ENCODE results near the gene ECHDC1.
"Not testable (repeated sequence)": the region's sequence is repeated elsewhere in the genome, so short reads cannot be mapped to it uniquely, and the experiment has no call there.

Gene ECHDC1, protein sequence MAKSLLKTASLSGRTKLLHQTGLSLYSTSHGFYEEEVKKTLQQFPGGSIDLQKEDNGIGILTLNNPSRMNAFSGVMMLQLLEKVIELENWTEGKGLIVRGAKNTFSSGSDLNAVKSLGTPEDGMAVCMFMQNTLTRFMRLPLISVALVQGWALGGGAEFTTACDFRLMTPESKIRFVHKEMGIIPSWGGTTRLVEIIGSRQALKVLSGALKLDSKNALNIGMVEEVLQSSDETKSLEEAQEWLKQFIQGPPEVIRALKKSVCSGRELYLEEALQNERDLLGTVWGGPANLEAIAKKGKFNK

DNA sequence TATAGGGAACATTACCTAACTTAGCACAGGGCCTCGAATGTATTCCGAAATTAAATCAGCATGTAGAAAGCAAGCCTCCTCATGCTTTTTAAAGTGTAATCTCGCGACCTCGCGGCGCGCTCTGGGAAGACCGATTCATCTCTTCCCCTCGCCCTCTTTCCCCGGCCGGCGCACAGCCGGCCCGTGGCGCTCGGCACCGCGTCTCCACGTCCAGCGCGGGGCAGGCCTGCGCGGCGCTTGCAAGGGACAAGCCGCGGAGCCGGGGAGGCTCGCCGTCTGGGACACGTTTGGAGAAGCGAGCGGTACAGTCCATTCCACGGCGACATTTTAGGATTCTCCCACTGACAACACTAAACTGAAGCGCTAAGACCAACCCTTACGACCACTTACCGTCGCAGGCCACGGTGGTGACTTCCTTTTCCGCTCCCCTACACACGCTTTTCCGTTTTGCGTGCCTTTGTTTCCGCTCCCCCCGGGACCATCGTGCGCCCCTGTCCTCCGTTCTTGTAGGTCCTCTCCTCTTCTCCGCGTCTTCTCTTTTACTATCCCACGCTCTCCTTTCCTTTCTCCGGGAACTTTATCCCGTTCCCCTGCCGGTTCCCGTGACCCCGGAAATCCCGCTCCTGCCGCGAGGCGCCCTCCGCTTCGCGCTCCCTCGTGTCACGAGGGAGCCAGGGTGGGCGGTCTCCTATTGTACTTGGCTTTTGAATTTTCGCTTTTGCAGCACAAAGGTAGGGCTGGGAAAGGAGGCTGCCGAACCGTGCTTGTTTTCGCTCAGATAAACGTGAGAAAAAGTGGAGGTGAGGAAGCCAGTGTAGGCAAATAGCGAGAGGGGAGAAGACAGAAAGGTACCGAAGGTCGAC lies at the start of gene ECHDC1:
ECHDC1 (minus strand) TSS at position 664 of the 863 bp plus-strand sequence. CDS start 12,581 bp downstream, outside the sequence.
- peak; percentile 38 to 80 (median 59) for DNase-seq

DNA sequence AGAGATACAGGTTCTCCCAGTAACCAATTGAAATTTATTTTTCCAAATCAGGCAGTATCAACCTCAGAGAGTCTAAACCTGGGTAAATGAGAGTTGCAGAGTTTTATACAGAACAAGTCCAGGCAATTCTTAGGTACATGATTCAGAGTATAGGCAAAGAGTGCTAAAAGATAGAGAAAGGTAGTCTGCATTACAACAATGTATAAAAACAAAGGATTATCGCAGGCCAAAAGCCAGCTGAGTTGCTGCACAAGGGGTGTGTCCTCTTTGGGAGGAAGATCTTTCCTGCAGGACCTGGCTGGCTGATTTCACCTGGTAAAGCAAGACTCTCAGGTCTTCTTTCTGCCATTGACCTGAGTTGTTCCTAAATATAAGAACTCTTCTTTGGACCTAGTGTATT lies 48.9 kb upstream of the ECHDC1 start:
- no peak for DNase-seq

DNA sequence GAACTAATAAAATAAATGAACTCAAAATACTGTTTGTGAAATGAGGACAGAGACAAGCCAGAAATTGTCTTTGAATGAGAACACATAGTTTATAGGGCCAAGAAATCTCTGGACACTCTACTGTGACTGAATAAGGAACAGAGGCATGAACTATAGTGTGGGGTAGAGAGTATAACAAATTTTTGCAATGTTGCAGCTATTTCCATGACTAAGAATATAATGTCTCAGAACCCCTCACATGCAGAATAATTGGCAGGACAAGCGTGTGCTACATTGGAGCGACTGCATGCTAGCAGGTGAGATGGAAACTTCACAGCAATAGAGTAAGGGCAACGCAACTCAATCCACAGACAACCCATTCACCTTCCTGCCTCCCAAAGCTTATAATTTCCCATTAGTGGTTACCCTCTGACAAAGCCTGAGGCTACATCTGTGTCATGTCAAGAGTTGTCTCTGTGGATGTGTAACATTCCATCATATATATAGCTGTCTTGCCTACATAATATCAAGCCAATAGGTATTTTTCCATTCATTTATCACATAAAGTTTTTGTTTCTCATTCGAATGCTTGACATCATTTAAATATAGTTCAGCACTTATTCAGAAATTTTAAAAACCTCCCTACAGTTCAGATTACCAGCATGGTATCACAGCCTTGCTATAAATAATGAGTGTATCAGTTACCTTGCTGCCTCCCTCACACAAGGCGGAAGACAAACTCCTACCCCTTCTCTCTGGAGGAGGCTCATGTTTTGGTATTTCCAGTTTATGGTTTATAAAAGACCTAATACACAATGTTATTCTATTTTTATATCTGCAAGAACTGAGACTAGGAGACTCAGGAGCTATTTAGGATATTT lies 47.9 kb upstream of the ECHDC1 start:
- DNase-seq, result no peak

DNA sequence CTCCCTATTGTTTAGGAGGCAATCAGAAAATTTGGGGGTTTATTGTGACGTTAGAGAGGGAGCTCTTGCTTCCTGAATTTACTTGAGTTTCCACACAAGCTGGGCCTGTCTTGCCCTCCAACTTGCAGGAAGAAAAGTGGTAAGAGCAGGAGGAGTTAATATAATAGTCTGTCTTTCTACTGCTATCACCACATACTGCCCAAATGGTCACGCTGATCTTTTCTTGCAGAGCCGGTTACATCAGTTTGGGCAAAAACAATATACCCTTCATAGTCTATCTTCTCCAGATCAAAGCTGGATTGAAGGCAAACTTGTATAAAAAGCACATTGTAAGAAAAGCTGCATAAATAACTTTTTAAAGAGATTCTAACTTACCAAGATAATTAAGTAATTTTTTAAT lies 46.3 kb upstream of the ECHDC1 start:
- no peak for DNase-seq

DNA sequence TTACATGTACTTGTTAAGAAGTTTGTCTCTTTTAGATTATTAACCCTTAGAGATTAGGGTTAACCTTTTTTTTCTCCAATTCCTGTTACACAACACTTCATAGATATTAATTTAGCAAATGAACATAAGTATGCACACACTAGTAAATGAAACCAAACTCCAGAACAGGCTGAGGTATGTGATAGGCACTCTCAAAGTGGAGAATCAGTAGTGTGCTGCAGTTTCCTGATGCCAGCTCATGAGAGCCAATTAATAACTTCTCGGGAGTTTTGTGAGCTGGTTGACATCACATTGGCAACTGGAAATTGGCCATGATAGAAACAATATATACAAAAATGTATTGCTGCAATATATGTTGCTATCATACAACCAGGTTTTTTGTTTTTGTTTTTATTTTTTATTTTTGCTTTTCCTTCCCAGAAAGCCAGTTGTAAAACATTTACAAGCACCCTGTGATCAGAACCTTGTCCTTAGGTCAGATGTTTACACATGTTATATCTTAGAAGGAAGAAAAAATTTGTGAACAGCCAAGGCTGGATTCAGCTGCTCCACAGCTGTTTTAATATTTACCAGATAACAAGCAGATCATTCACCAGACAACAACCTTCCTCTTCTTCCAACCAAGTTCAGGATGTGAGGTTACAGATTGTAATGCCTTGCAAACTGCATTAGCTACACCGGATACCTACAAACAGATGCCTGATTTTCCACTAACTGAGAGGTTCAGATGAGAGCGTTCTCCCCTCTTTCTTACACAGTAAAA lies 42.4 kb upstream of the ECHDC1 start:
- DNase-seq, result no peak

DNA sequence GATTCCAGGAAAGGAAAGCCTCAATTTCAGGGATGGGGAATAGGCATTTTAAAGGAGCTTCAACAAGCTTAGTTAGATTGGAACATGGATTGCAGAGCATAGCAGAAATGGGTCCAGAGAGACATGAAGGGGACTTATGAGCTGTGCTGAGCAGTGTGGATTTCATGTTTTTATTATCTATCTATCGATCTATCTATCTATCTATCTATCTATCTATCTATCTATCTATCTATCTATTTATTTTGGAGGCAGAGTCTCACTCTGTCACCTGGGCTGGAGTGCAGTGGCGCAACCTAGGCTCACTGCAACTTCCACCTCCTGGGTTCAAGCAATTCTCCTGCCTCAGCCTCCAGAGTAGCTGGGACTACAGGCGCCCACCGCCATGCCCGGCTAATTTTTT lies 41.4 kb upstream of the ECHDC1 start:
- DNase-seq, result not testable (repeated sequence)

DNA sequence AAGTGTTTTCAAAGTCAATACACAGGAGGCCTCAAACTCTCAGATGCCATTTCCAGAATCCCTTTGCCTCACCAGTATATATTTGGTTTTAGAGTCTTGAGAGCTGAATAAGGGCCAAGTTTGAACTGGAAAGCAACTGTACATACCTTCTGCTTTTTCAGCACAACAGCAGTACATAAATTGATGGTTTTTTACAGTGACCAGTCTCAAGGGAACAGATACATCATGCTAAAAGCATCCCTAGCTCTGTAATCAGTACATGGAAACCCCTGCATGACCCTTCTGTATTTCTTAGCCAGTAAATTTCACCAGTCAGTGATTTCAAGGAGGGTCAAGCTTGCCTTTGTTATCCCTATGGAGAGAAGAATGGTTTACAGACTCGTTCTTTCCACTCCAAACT lies 40.6 kb upstream of the ECHDC1 start:
- no peak for DNase-seq

DNA sequence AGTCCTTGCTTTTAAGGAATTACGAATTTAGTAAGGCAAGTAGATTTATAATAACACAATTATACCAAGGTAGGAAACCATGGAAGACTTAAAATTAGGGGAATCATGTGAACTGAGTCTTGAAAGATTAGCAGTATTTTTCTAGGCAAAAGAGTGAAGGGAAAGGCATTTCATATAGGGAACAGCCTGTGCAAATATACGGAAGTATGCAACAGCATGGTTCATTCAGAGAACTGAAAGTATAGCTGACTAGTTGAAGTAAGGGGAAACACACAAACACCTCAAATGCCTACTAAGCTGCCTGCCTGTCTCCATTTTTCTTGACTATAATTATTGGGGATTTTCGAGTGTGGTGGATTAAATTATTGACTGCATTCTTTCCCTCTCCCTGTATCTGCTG lies 39.0 kb upstream of the ECHDC1 start:
- DNase-seq, result no peak

DNA sequence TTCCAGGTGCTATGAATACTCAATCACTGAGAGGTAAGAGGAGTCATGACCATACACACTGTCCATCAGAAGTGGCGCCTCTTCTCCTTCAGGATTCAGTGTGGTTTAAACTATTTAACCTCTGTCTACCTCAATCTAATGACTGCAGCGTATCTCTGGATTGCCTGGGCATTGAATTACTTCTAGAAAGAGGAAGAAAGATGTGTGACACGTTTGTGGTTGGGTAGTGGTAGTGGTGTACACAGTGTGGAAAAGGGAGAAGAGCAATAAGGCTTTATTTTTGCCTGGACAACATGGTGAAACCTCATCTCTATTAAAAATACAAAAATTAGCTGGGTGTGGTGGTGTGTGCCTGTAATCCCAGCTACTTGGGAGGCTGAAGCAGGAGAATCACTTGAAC lies 38.0 kb upstream of the ECHDC1 start:
- no peak for DNase-seq

DNA sequence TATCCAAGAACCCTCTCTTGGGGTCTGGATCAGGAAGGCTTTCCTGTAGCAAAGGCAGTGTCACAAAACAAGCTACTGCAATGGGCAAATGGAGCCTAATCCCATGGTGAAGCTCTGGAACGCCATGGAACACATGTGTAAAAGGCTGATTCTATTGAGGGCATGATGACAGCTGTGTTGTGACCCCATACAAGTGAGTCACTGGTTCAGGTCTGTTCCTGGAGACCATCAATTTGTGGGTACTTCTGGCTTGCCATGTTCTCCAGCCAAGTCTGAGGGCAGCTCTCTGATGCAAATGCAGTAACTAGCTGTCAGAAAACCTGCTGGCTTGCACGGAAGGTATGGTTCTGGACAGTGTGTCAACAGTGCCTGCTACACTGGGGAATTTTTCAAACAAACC lies 33.3 kb upstream of the ECHDC1 start:
- no peak for DNase-seq

DNA sequence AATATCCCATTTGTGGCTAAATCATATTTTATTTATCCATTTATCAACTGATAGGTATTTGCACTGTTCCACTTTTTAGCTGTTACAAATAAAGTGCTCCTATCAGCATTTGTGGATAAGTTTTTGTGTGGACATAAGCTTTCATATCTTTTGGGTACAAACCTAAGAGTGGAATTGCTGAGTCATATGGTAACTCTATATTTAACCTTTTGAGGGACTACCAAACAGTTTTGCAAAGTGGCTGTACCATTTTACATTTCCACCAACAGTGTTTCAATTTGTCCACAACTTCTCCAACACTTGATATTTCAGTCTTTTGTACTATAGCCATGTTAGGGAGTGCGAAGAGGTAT lies 23.6 kb upstream of the ECHDC1 start:
- no peak for DNase-seq

DNA sequence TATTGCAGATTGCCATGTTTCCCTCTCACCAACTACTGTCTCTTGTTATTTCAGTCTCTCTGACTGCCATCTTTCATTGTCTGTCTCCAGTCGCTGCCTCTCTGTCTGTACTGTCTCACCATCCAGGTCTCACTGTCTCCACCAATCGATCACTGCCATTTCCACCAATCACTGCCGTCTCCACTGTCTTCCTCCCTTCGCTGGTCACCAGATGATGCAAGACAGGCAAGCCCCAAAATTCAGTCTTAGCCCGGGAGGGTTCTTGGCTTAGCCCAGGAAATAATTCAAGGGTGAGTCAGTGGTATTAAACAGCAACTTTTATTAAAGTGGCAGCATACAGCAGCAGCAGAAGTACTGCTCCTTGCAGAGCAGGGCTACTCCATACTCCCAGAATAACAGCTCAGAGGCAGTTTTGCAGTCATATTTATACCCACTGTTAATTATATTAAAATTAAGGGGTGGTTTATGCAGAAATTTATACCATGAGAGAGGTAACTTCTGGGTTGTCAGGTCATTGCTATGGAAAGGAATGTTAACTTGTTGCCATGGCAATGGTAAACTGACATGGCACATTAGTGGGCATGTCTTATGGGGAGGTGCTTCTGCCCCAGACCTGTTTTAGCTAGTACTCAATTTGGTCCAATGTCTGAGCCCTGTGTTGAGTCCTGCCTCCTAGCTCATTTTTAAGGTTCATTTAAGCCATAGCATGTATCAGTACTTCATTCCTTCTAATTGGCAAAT lies 23.0 kb upstream of the ECHDC1 start:
- DNase-seq, result no peak

DNA sequence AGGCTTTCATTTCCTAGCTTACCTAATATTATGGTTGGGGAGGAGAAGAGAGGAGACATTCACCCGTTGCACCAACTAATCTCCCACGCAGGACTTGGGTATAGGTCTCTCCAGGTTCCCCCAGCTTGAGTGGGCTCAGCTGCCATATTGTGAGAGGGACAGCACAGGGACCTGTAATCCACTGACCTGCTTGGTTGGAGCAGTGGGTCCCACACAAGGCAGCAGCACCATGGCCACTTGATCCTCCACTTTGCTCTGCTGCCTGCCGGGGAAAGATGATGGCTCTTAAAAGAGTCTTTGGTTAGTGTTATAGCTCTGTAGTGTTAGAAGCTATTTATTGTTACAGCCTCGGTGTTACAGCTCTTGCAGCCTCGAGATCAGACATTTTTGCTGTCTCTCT lies 22.5 kb upstream of the ECHDC1 start:
- DNase-seq, result no peak

DNA sequence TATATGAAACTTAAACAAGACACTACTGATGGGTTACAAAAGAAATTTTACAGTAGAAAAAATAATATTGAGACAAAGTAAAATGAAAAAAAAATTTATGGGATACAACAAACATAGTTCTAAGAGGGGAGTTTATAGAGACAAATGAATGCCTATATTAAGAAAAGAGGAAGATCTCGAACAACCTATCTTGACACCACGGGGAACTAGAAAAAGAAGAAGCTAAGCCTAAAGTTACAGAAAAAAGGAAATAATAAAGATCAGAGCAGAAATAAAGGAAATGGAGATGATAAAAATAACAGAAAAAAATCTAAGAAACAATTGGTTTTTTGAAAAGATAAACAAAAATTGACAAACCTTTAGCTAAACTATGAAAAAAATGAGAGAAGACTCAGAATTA lies 9.1 kb upstream of the ECHDC1 start:
- no peak for DNase-seq

DNA sequence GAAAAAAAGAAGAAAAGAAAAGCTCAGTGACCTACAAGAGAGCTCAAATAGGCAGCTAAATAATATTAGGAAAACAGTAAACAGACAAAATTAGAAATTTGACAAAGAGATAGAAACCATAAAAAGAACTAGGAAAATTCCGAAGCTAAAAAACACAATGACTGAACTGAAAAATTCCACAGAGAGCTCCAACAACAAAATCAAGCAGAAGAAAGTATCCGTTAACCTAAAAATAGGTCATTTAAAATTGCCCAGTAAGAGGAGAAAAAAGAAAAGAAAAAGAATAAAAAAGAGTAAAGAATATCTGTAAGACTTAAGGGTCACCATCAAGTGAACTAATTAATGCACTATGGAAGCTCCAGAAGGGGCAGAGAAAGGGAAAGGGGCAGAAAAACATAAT lies 6.6 kb upstream of the ECHDC1 start:
- DNase-seq, result no peak

DNA sequence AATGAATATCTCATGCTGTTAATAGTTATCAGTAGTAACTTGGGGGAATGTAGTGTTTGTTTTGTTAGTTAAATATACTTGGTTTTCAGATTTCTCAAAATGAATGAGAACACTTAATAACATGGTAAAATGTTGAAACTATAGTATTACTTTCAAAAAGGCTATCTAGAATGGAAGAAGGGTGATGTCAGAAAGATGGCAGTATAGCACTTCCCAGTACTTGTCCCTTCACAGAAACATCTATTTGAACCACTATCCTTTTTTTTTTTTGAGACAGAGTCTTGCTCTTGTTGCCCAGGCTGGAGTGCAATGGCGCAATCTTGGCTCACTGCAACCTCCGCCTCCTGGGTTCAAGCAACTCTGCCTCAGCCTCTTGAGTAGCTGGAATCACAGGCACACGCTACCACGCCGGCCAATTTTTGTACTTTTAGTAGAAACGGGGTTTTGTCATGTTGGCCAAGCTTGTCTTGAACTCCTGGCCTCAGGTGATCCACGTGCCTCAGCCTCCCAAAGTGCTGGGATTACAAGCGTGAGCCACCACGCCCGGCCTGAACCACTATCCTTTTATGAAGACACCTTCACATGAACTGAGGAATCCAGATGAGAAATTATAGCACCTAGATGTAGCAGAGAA lies 4.7 kb upstream of the ECHDC1 start:
- DNase-seq, result no peak

DNA sequence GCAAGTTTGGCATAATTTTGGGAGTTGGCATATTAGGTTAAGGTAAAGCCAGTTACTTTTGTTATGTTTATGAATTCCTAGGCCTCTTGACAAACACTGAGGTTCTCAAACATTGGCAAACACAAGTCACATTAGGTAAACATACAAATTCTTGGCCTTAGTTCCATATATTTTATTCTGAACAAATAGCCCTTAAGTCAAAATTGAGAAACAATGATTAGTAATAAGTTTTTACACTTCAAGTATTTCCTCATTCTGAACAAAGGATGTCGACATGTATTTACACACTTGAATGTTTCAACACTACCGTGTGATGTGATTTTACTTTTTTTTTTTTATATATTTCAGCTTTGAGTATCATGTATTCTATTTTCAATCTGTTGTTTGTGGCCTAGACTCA lies 3.8 kb upstream of the ECHDC1 start:
- DNase-seq, result no peak

DNA sequence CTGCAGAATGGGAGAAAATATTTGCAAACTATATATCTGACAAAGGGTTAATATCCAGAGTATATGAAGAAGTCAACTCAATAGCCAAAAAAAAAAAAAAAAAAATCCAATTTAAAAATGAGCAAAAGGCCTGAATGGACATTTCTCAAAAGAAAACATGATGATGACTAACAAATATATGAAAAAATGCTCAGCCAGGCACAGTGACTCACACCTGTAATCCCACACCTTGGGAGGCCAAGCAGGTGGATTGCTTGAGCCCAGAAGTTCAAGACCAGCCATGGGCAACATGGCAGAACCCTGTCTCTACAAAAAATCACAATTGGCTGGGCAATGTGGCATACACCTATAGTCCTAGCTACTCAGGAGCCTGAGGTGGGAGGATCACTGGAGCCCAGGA lies 2.1 kb upstream of the ECHDC1 start:
- no peak for DNase-seq

DNA sequence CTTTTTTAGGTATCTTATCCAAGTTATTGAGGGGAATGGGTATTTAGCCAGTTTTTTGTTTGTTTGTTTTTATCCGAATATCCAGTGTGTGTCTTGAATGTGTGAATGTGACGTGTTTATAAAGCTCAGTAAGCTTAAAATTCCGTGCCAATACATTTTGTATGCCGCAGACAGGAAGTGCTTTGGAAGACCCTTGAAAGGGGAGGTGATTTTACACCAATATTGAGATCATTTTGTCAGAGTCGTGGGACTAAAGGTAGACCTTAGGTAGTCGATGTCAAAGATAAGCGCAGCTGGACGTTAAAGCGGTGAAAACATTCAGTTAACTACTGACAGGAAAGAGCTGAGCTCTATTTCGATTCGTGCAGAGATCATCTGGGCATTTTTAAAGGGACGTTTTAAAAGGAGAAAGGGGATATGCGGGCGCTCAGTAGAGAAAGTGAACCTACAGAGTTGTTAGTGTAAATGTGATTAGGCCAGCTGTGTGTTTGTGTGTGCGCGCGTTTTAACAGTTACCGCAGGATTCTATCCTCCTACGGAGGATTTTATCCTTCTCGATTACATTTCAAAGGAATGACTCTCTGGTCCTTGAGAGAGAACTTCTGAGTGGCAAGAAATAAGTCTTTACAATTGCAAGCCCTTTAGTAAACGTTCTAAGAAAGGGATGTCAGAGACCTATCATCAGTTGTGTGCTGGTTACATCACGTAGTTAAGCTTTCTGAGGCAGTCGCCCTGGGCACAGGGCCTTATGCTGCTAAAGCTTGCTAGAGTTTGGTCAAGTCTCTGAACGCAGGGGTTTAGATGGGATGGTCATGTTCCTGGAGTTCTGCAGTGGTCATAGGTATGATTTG lies 625 bp upstream of the ECHDC1 start:
- peak in 1 of 6 experiments; percentile 60 for DNase-seq

DNA sequence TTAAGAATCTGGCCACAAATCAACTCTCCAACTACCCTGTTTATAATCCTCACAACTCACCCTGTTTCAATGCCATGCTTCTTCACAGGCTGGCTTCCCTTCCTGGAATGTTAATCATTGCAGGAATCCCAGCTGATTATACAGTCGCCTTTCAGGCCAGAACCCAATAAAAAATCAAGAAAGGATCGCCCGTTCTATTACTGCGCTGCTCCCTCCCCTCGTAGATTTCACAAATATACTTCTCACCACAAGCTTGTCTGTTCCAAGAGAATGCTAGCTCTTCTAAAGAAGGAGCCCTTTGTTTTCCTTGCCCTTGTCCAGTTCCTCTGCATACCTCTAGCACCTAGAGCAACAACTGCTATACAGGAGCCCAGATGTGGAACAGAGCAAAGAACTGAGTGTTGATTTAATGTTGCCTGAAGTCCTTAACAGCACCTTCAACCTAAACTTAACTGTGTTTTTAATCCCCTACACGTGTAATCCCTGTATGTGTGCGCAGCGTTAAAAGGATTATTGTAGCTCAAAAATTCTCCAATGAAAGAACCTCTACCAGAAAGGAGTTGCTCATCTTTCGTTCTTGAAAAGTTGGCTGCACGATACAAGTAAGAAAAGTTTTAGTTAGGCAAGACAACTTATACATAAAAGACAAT lies 988 bp downstream of the ECHDC1 start:
- DNase-seq, result no peak

All from stimulated activated naive CD4-positive, alpha-beta T cell (primary cell).